GM23338 (cell line): ENCODE data around the gene METTL3. TPM values are rescaled to one million over a fixed set of nuclear protein-coding genes. Genes with fewer than 3 reads are reported as not detected.
A peak's percentile ranks its signal among the peaks of the same experiment; 100 is the strongest.

Experiments
- ATAC-seq: fragments of 200-7000 bp; cut with Tn5 transposase; 3 replicates; pipeline ENCODE4 v1.9.1; 2020
- DNase-seq: peaks from one replicate; pipeline ENCODE4 v3.0.0-alpha.2; 2015; ENCODE audit warnings: low spot score
- H2AFZ ChIP-seq: fragments of 200-600 bp; sonication (generic); 2 replicates; pipeline ENCODE4 v1.8.0; 2016; ENCODE audit warnings: antibody characterized with exemption, mild to moderate bottlenecking, moderate library complexity
- H3F3A ChIP-seq: fragments of 200-600 bp; sonication (generic); replicated peaks from 2 replicates; pipeline ENCODE4 v1.8.0; 2017; ENCODE audit warnings: antibody characterized with exemption, mixed run types, low read depth
- H3K27ac ChIP-seq: fragments of 200-600 bp; sonication (generic); 2 replicates; pipeline ENCODE4 v1.6.1; 2016; ENCODE audit warnings: low read depth
- H3K27me3 ChIP-seq: fragments of 200-600 bp; sonication (generic); 2 replicates; pipeline ENCODE4 v1.8.0; 2016; ENCODE audit warnings: mild to moderate bottlenecking, mixed run types, moderate library complexity; ENCODE audit not compliant: insufficient read depth
- H3K36me3 ChIP-seq: fragments of 200-600 bp; sonication (generic); 2 replicates; pipeline ENCODE4 v1.8.0; 2016; ENCODE audit warnings: mild to moderate bottlenecking; ENCODE audit not compliant: insufficient read depth
- H3K4me1 ChIP-seq: fragments of 200-600 bp; sonication (generic); 2 replicates; pipeline ENCODE4 v1.8.0; 2016; ENCODE audit warnings: mild to moderate bottlenecking, moderate library complexity; ENCODE audit not compliant: insufficient read depth
- H3K4me2 ChIP-seq: fragments of 200-600 bp; sonication (generic); 2 replicates; pipeline ENCODE4 v1.7.1; 2017; ENCODE audit warnings: mixed run types
- H3K4me3 ChIP-seq: fragments of 200-600 bp; sonication (generic); 2 replicates; pipeline ENCODE4 v1.6.1; 2016; ENCODE audit warnings: mixed run types
- H3K79me2 ChIP-seq: fragments of 200-600 bp; sonication (generic); replicated peaks from 2 replicates; pipeline ENCODE4 v1.8.0; 2017; ENCODE audit warnings: mild to moderate bottlenecking; ENCODE audit not compliant: insufficient read depth
- H3K9me2 ChIP-seq: fragments of 200-600 bp; sonication (generic); 2 replicates; pipeline ENCODE4 v1.8.0; 2017; ENCODE audit not compliant: insufficient read depth
- H4K20me1 ChIP-seq: fragments of 200-600 bp; sonication (generic); replicated peaks from 2 replicates; pipeline ENCODE4 v1.8.0; 2017; ENCODE audit warnings: mild to moderate bottlenecking; ENCODE audit not compliant: insufficient read depth
- H3K27ac Mint-ChIP-seq: 2 replicates; pipeline ENCODE4 v1.8.0; 2020; ENCODE audit warnings: inconsistent platforms, mild to moderate bottlenecking, moderate library complexity, mixed read lengths
- H3K27me3 Mint-ChIP-seq: 3 replicates; pipeline ENCODE4 v1.8.0; 2022; ENCODE audit warnings: low read depth, mild to moderate bottlenecking, moderate library complexity, mixed read lengths, inconsistent platforms; ENCODE audit not compliant: insufficient read depth, poor library complexity
- H3K36me3 Mint-ChIP-seq: 3 replicates; pipeline ENCODE4 v1.8.0; 2021; ENCODE audit warnings: low read depth, mild to moderate bottlenecking, inconsistent platforms, moderate library complexity, mixed read lengths
- H3K4me1 Mint-ChIP-seq: 3 replicates; pipeline ENCODE4 v1.8.0; 2020; ENCODE audit warnings: mild to moderate bottlenecking, inconsistent platforms, mixed read lengths
- H3K4me3 Mint-ChIP-seq: 3 replicates; pipeline ENCODE4 v1.8.0; 2021; ENCODE audit warnings: moderate library complexity, mild to moderate bottlenecking, inconsistent platforms, mixed read lengths
- H3K9me3 Mint-ChIP-seq: 3 replicates; pipeline ENCODE4 v1.8.0; 2020; ENCODE audit warnings: moderate library complexity, mild to moderate bottlenecking, inconsistent platforms, mixed read lengths
- CREB1 ChIP-seq: fragments of 250-450 bp; sonication (Bioruptor Pico); IDR thresholded peaks from 2 replicates; pipeline ENCODE4 v1.5.0; 2020; ENCODE audit warnings: low read depth, mild to moderate bottlenecking, moderate library complexity
- EZH2 ChIP-seq: fragments of 200-600 bp; sonication (generic); IDR thresholded peaks from one replicate; pipeline ENCODE4 v1.8.0; 2017; ENCODE audit warnings: antibody characterized with exemption, mild to moderate bottlenecking, low read depth; ENCODE audit not compliant: unreplicated experiment
- EZH2phosphoT487 ChIP-seq: fragments of 200-600 bp; sonication (generic); IDR thresholded peaks from one replicate; pipeline ENCODE4 v1.8.1; 2018; ENCODE audit warnings: antibody characterized with exemption; ENCODE audit not compliant: unreplicated experiment
- NANOG ChIP-seq: IDR thresholded peaks from 2 replicates; pipeline ENCODE4 v1.6.1; 2016; ENCODE audit warnings: antibody characterized with exemption, borderline replicate concordance
- POLR2AphosphoS5 ChIP-seq: IDR thresholded peaks from 2 replicates; pipeline ENCODE4 v1.6.1; 2016; ENCODE audit warnings: antibody characterized with exemption, low read depth
- STAT1 ChIP-seq: IDR thresholded peaks from one replicate; pipeline ENCODE4 v1.6.1; 2016; ENCODE audit warnings: antibody characterized with exemption; ENCODE audit not compliant: unreplicated experiment
- ZNF114 ChIP-seq: fragments of 250-450 bp; sonication (Bioruptor Pico); IDR thresholded peaks from 2 replicates; pipeline ENCODE4 v1.5.0; 2020; ENCODE audit warnings: mild to moderate bottlenecking, moderate library complexity
- ZNF331 ChIP-seq: fragments of 250-450 bp; sonication (Bioruptor Pico); IDR thresholded peaks from 2 replicates; pipeline ENCODE4 v1.5.0; 2020; ENCODE audit warnings: low read depth, mild to moderate bottlenecking, moderate library complexity
- ZNF462 ChIP-seq: fragments of 250-450 bp; sonication (Bioruptor Pico); IDR thresholded peaks from 2 replicates; pipeline ENCODE4 v1.5.0; 2020; ENCODE audit warnings: mild to moderate bottlenecking, moderate library complexity
- polyA plus RNA-seq: library from polyadenylated mRNA; unstranded; fragments of >200 nt; fragmentation: Nextera tagmentation; extraction: Ambion mirVana; gene quantifications from 2 replicates; pipeline ENCODE4 v1.2.1, GENCODE V29; 2016
- total RNA-seq: library from RNA; depleted of rRNA; stranded (reverse); fragments of >200 nt; shearing (Covaris generic); gene quantifications from 2 replicates; pipeline ENCODE4 v1.2.3, GENCODE V29; 2014
- TF ChIP-seq, protein P1 (sequence below): IDR thresholded peaks from one replicate; pipeline ENCODE4 v1.6.1; 2018; ENCODE audit warnings: antibody characterized with exemption; ENCODE audit not compliant: unreplicated experiment

Gene METTL3
- total and polyA plus RNA-seq, 2 experiments from 2014 or later: 100 to 140 TPM

GRCh38 chr14:21454843-21455544 is 56.1 kb downstream of the METTL3 start:
- H3K27me3 Mint-ChIP-seq: peaks cover 8% of the 10 kb centered on the region
- H3K27ac Mint-ChIP-seq: peak overlapping the region; percentile 97
- Histone ChIP-seq H3K36me3 (no peaks in the 10 kb centered on the region), H3F3A (peaks cover 3% of the 10 kb centered on the region), H3K27ac (peak overlapping the region; percentile 92), H3K4me1 (peaks cover 8% of the 10 kb centered on the region; the same call in 1 of the 2 replicates), H3K4me3 (peak overlapping the region; percentile 76), H3K27me3 (no peaks in the 10 kb centered on the region), H4K20me1 (peaks cover 23% of the 10 kb centered on the region), H3K4me2 (peak overlapping the region; percentile 86), H3K79me2 (peaks cover 58% of the 10 kb centered on the region), H3K9me2 (no peaks in the 10 kb centered on the region), H2AFZ (no peak overlapping the region)
- DNase-seq (peak; percentile 35), ATAC-seq (no peak; the same call in 2 of the 3 replicates)
- TF ChIP-seq CREB1 (no peak), POLR2AphosphoS5 (no peak), ZNF114 (CRISPR knock-in tag) (no peak), EZH2 (no peak)
- H3K36me3 Mint-ChIP-seq: peaks cover 18% of the 10 kb centered on the region
- H3K4me3 Mint-ChIP-seq: peak overlapping the region; percentile 96
- H3K4me1 Mint-ChIP-seq: peaks cover 18% of the 10 kb centered on the region
- no peaks in the 10 kb centered on the region for H3K9me3 Mint-ChIP-seq

- 0 out of 2 replicates have a peak overlapping the region, but pooled peaks have one; percentile 3 for H3K4me2 ChIP-seq
- Mint-ChIP-seq H3K27ac (no peak overlapping the region), H3K9me3 (no peaks in the 10 kb centered on the region), H3K4me1 (peaks cover 20% of the 10 kb centered on the region), H3K4me3 (no peak overlapping the region; the same call in 2 of the 3 replicates), H3K27me3 (peaks cover 8% of the 10 kb centered on the region), H3K36me3 (peaks cover 24% of the 10 kb centered on the region)
- no peaks in the 10 kb centered on the region; the same call in 1 of the 2 replicates for H3K36me3 ChIP-seq
- no peaks in the 10 kb centered on the region for H3K27me3 ChIP-seq
- DNase-seq (no peak), ATAC-seq (no peak)
- no peak overlapping the region for H2AFZ ChIP-seq
- H3K4me3 ChIP-seq: no peak overlapping the region
- no peaks in the 10 kb centered on the region for H3K9me2 ChIP-seq
- peaks cover 100% of the 10 kb centered on the region for H3K79me2 ChIP-seq
- H3K4me1 ChIP-seq: peaks cover 12% of the 10 kb centered on the region; the same call in 1 of the 2 replicates
- H3K27ac ChIP-seq: no peak overlapping the region
- peaks cover 61% of the 10 kb centered on the region for H4K20me1 ChIP-seq
- peaks cover 11% of the 10 kb centered on the region for H3F3A ChIP-seq
- no peak for TF ChIP-seq STAT1
- TF ChIP-seq ZNF462: no peak
- TF ChIP-seq, protein P1, sequence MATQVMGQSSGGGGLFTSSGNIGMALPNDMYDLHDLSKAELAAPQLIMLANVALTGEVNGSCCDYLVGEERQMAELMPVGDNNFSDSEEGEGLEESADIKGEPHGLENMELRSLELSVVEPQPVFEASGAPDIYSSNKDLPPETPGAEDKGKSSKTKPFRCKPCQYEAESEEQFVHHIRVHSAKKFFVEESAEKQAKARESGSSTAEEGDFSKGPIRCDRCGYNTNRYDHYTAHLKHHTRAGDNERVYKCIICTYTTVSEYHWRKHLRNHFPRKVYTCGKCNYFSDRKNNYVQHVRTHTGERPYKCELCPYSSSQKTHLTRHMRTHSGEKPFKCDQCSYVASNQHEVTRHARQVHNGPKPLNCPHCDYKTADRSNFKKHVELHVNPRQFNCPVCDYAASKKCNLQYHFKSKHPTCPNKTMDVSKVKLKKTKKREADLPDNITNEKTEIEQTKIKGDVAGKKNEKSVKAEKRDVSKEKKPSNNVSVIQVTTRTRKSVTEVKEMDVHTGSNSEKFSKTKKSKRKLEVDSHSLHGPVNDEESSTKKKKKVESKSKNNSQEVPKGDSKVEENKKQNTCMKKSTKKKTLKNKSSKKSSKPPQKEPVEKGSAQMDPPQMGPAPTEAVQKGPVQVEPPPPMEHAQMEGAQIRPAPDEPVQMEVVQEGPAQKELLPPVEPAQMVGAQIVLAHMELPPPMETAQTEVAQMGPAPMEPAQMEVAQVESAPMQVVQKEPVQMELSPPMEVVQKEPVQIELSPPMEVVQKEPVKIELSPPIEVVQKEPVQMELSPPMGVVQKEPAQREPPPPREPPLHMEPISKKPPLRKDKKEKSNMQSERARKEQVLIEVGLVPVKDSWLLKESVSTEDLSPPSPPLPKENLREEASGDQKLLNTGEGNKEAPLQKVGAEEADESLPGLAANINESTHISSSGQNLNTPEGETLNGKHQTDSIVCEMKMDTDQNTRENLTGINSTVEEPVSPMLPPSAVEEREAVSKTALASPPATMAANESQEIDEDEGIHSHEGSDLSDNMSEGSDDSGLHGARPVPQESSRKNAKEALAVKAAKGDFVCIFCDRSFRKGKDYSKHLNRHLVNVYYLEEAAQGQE: no peak
- no peak for TF ChIP-seq EZH2phosphoT487
- no peak for TF ChIP-seq ZNF331 (CRISPR knock-in tag)
- TF ChIP-seq ZNF114 (CRISPR knock-in tag): no peak
- TF ChIP-seq EZH2: no peak
- TF ChIP-seq NANOG: no peak
- no peak for TF ChIP-seq POLR2AphosphoS5
- TF ChIP-seq CREB1: no peak
Observed at GRCh38 chr14:21449899-21450216, 61.3 kb downstream of the METTL3 start.
